NB4 (cell line): Measurements from ENCODE around the gene SLC39A11.

Source experiments
- CTCF ChIP-seq: IDR thresholded peaks from one replicate; pipeline ENCODE4 v1.5.1; 2012; ENCODE audit warnings: low read depth, low read length
- MYC ChIP-seq: IDR thresholded peaks from 2 replicates; pipeline ENCODE4 v1.6.1; 2011; ENCODE audit warnings: low read depth, low read length
- POLR2A ChIP-seq: IDR thresholded peaks from 2 replicates; pipeline ENCODE4 v1.6.1; 2011; ENCODE audit warnings: mild to moderate bottlenecking; ENCODE audit not compliant: insufficient read length; ENCODE audit errors: extremely low read depth
- TF ChIP-seq, protein P1 (sequence below): IDR thresholded peaks from 2 replicates; pipeline ENCODE4 v1.6.1; 2011; ENCODE audit warnings: low read depth, low read length

GRCh38 chr17:73096866-73097265 lies 4.4 kb upstream of the SLC39A11 start:
- TF ChIP-seq CTCF (no peak), POLR2A (no peak), MYC (no peak)
- TF ChIP-seq, protein P1, sequence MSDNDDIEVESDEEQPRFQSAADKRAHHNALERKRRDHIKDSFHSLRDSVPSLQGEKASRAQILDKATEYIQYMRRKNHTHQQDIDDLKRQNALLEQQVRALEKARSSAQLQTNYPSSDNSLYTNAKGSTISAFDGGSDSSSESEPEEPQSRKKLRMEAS = no peak
